MCF 10A (cell line): ENCODE results near the gene MORN1. TPM values are rescaled to one million over a fixed set of nuclear protein-coding genes. Genes with fewer than 3 reads are reported as not detected.

Experiments used
- BruUV-seq: library from RNA; stranded (reverse); fragments of 400-500 nt; replicated peaks from 2 replicates; lab custom pipeline; 2021; lab: Mats Ljungman, UMichigan
- CTCF ChIA-PET: fragments of 300-600 bp; sonication (Branson Sonifier 250); formaldehyde crosslinking; extraction: SDS; loops from one replicate; lab custom pipeline; 2021; ENCODE audit warnings: antibody characterized with exemption, inconsistent platforms; lab: Yijun Ruan, JAX
- POLR2A ChIA-PET: fragments of 300-600, 350-650 bp; sonication (Branson Sonifier 250); formaldehyde crosslinking; extraction: SDS; loops from one replicate; lab custom pipeline; 2020; ENCODE audit warnings: antibody characterized with exemption, inconsistent platforms; lab: Yijun Ruan, JAX
- DNase-seq: peaks from one replicate; pipeline ENCODE4 v3.0.0-alpha.2; 2018; ENCODE audit not compliant: unreplicated experiment
- H3K27ac Mint-ChIP-seq: one replicate; pipeline ENCODE4 v1.8.0; 2022; ENCODE audit warnings: mild to moderate bottlenecking, low read depth, mixed read lengths; ENCODE audit not compliant: unreplicated experiment
- H3K27me3 Mint-ChIP-seq: one replicate; pipeline ENCODE4 v1.8.0; 2022; ENCODE audit warnings: mixed read lengths; ENCODE audit not compliant: insufficient read depth, unreplicated experiment
- H3K36me3 Mint-ChIP-seq: one replicate; pipeline ENCODE4 v1.8.0; 2022; ENCODE audit warnings: mild to moderate bottlenecking, moderate library complexity, mixed read lengths; ENCODE audit not compliant: insufficient read depth, unreplicated experiment
- H3K4me1 Mint-ChIP-seq: one replicate; pipeline ENCODE4 v1.8.0; 2022; ENCODE audit warnings: mixed read lengths; ENCODE audit not compliant: insufficient read depth, unreplicated experiment
- H3K4me3 Mint-ChIP-seq: one replicate; pipeline ENCODE4 v1.8.0; 2022; ENCODE audit warnings: mild to moderate bottlenecking, moderate library complexity, mixed read lengths; ENCODE audit not compliant: unreplicated experiment
- H3K9me3 Mint-ChIP-seq: one replicate; pipeline ENCODE4 v1.8.0; 2022; ENCODE audit warnings: mixed read lengths; ENCODE audit not compliant: unreplicated experiment
- CTCF ChIP-seq: fragments of 200-600 bp; IDR thresholded peaks from one replicate; pipeline ENCODE4 v1.8.0; 2022; ENCODE audit warnings: antibody characterized with exemption, mild to moderate bottlenecking; ENCODE audit not compliant: unreplicated experiment
- intact Hi-C: fragments of 100-400 bp; cut with micrococcal nuclease; formaldehyde crosslinking; loops from 2 replicates; pipeline ENCODE4 v1.14.1; 2022
- total RNA-seq: library from RNA; stranded (reverse); gene quantifications from 2 replicates; pipeline ENCODE4 v1.2.3, GENCODE V29; 2022

MORN1 gene
- total RNA-seq, 1 experiment from 2014 or later = 19.4 TPM

- ChIA-PET CTCF (interaction anchor here (0.9 kb wide), 1 partner anchor 94 kb away, joined by 6 read pairs; the partner anchor contains the start of gene FAAP20), POLR2A (no interaction called here)
- no peak overlapping the region for H3K4me3 Mint-ChIP-seq
- no peak overlapping the region for H3K27ac Mint-ChIP-seq
- intact Hi-C loops = no loop called here
- H3K9me3 Mint-ChIP-seq = no peaks in the 10 kb centered on the region
- no peak for DNase-seq
- BruUV-seq = no TSS peak
- H3K4me1 Mint-ChIP-seq = peaks cover 26% of the 10 kb centered on the region
- H3K27me3 Mint-ChIP-seq = no peaks in the 10 kb centered on the region
- TF ChIP-seq CTCF = no peak
- H3K36me3 Mint-ChIP-seq = peaks cover 24% of the 10 kb centered on the region
These were observed 102.4 kb downstream of the MORN1 start for GRCh38 chr1:2288816-2289536.

DNA sequence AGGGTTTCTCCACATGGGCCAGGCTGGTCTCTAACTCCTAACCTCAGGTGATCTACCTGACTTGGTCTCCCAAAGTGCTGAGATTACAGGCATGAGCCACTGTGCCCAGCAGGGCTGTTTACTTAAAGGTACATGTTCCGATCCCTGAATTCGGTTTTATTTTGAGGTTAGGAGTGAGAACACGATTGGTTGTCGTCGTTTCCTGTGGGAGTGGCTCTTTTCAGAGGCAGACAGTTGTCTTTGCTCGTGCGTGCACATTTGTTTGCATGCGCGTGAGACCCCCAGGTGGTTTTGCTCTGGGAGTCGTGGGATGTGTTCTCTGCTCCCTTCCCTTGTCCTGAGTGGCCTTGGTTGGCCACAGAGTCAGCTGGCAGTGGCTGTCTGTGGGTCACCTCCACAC is 103.0 kb downstream of the MORN1 start:
- intact Hi-C loops = no loop called here
- BruUV-seq = no TSS peak
- ChIA-PET CTCF (interaction anchor here (0.6 kb wide), 1 partner anchor 88 kb away, joined by 5 read pairs; no protein-coding TSS in a partner anchor), POLR2A (no interaction called here)
- Mint-ChIP-seq H3K27ac (no peak overlapping the region), H3K36me3 (peaks cover 24% of the 10 kb centered on the region), H3K9me3 (no peaks in the 10 kb centered on the region), H3K27me3 (no peaks in the 10 kb centered on the region), H3K4me3 (no peak overlapping the region), H3K4me1 (peaks cover 21% of the 10 kb centered on the region)
- no peak for TF ChIP-seq CTCF
- DNase-seq = no peak

GRCh38 chr1:2287649-2288048 is 103.7 kb downstream of the MORN1 start:
- no TSS peak for BruUV-seq
- no peak overlapping the region for H3K27ac Mint-ChIP-seq
- ChIA-PET CTCF (no interaction called here), POLR2A (no interaction called here)
- H3K4me1 Mint-ChIP-seq = peaks cover 19% of the 10 kb centered on the region
- H3K27me3 Mint-ChIP-seq = no peaks in the 10 kb centered on the region
- H3K9me3 Mint-ChIP-seq = no peaks in the 10 kb centered on the region
- H3K4me3 Mint-ChIP-seq = no peak overlapping the region
- peaks cover 19% of the 10 kb centered on the region for H3K36me3 Mint-ChIP-seq
- intact Hi-C loops = no loop called here
- no peak for TF ChIP-seq CTCF
- no peak for DNase-seq

DNA sequence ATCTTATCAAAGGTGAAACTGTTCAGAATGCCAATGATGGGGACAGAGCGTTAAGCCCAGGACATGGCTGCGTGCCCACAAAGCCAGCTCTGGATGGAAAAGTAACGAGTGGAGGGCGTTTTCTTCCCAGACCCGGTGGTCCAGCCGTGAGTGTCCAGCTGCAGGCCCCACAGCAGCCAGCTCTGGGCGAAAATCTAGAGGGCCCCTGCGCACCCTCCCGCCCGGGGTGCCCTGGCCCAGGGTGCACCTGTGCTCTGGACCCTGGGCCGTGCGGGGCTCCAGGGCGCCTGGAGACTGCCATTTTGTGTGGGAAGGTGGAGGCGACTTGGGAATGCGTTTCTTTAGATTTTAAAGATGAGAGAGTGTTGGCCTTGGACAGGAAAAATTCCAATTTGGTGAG is 104.4 kb downstream of the MORN1 start:
- intact Hi-C loops = no loop called here
- Mint-ChIP-seq H3K36me3 (peaks cover 17% of the 10 kb centered on the region), H3K4me1 (peaks cover 19% of the 10 kb centered on the region), H3K27ac (no peak overlapping the region), H3K27me3 (no peaks in the 10 kb centered on the region), H3K9me3 (no peaks in the 10 kb centered on the region), H3K4me3 (no peak overlapping the region)
- no TSS peak for BruUV-seq
- no peak for TF ChIP-seq CTCF
- CTCF ChIA-PET = interaction anchor here (1.0 kb wide), 1 partner anchor 26 kb away, joined by 3 read pairs; no protein-coding TSS in a partner anchor
- POLR2A ChIA-PET = no interaction called here
- no peak for DNase-seq
